NCI-H146 treated with DMSO at 0.1 percent for 48 hours (cell line): ENCODE measurements around the gene CYRIA.

Experiments used
- DNase-seq: peaks from one replicate; lab custom pipeline; 2025; ENCODE audit not compliant: unreplicated experiment; lab: John Stamatoyannopoulos, UW

The CYRIA gene

DNA sequence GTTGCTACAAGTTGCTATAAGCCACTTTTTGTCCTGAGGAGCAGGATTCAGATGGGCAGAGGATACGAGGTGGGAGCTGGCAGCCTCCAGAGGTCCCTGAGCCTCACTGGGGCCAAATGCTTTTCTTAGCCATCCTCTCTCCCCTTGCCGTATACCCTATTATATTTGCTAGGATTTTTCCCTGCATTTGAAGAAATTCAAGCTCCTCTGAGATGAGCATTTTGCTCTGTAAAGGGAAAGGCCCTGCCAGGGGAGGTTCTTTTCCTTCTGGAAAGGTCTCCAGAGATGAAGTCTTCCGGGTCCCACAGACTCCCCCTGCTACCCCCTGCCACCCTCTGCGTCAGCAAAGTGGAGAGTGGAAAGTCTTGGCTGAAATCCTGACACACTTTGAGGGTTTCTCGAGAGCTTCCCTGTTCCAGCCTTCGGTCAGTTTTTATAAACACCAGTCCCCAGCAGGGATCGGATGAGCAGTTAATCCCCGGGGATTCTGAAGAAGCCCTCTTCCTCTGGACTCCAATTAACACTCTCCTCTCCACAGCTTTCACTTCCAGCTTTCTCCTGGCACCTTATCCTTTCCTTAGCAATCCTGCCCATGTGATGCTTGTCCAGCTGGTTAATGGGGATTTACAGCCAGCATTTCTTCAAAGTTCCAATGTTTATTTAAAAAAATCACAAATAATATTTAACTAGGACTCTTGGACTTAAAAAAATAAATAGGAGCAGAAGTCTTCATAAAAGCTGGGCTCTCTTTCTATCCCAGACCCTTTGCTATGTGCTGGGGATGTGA is 13.1 kb downstream of the CYRIA start:
- DNase-seq, result no peak

DNA sequence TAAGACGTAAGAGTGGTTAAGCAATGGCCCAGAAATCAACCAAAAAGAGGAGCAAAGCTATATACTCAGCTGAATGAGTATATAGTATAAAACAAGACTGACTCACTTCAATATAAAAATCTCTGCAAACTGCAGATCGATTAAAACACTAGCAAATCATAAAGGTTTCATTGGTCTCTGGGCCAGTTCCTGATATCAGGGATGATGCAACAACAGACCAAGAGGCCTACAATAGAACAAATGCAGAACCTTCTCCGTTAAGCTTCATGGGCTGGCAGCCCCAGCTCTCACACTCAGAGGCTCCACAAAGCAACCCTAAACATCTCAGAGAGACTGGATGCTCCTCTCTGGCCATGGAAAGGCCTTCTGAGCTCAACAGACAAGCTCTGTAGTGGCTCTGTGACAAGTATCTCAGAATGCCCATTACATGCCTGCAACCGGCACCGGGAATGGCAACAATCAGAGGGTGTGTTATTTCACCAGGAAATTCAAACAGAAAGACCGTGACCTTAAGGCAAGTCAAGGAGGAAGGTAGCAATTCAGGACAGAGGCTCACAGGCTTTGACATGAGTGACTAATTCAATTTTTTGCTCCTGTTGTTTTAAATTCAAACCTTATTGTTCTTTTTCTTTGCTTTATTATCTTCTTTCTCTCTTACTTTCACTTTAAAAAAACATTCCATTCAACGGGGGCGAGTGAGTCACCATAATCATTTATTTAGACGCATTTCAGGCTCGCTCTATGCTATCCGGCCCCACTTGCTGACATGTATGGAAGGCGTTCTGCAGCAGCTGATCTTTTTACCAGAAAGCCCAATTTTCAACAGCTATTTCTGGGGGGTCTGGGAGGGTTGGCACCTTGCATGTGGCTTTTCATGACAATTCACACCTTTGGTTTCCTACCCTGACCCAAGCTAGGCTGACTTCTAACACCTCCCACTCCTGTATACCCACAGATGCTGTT is 15.1 kb downstream of the CYRIA start:
- DNase-seq, result no peak

DNA sequence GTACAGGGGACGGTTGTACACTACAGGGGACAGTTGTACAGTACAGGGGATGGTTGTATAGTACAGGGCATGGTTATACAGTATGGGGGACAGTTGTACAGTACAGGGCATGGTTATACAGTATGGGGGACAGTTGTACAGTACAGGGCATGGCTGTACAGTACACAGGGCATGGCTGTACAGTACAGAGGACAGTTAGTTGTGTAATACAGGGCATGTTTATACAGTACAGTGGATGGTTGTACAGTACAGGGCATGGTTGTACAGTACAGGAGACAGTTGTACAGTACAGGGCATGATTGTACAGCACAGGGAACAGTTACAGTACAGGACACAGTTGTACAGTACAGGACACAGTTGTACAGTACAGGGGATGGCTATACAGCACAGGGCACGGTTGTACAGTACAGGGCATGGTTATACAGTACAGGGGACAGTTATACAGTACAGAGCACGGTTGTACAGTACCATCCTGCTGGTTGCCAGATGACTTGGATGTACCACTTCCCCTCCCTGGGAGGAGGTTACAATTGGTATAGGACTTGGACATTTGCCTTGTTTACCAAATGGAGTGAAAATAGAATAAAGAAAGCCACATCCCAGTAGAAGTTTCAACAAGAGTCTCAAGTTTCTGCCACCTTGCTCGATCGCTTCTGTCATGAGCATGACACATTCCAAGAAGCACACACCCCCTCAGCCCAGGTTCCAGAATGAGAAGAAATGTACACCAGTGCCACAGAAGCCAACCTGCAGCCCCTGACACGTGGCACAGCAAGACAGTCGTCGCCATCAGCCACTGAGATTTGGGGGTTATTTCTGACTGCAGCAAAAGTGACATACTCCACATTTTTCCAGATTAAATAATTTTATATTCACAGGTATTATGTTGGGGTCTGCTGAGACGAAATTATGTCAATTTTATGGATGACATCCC is 16.0 kb downstream of the CYRIA start:
- DNase-seq, result no peak

- no peak for DNase-seq
Measured at GRCh38 chr2:16647992-16648617, 17.5 kb downstream of the CYRIA start.

DNA sequence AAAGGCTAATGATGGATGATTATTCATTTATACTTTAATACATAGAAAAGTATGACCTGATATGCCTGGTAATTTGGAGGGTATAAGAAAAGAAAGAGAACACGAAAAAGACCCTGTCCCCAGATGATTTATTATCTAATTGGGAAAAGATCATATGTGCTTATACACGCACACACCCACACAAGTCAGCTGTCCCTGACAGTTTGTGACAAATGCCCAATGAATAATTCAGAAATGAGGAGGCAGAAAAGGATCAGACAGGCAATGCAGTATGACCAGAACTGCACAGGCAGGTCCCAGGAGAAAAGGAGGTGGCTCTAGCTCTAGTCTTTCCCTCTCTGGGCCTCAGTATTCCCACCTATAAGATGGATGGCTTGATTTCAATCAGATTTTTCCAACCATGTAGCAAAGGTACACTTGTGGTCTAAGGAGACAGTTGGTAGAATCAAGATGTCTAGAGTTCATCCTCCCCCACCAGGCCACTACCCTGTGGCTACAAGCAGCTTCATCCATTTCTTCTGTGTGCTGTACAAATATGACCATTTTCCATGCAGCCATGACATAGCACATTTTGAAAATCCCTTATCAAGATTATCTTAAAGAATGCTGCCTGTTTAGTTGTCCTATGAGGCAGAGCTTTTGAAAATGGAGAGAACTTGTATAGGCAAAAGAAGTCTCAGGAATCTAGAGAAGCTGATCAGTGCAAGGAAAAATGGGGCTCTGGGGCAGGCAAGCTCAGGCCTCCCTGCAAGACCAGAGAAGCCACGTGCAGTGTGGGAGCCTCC is 19.7 kb downstream of the CYRIA start:
- DNase-seq, result no peak

GRCh38 chr2:16645088-16645487 is 20.5 kb downstream of the CYRIA start:
- DNase-seq, result no peak

DNA sequence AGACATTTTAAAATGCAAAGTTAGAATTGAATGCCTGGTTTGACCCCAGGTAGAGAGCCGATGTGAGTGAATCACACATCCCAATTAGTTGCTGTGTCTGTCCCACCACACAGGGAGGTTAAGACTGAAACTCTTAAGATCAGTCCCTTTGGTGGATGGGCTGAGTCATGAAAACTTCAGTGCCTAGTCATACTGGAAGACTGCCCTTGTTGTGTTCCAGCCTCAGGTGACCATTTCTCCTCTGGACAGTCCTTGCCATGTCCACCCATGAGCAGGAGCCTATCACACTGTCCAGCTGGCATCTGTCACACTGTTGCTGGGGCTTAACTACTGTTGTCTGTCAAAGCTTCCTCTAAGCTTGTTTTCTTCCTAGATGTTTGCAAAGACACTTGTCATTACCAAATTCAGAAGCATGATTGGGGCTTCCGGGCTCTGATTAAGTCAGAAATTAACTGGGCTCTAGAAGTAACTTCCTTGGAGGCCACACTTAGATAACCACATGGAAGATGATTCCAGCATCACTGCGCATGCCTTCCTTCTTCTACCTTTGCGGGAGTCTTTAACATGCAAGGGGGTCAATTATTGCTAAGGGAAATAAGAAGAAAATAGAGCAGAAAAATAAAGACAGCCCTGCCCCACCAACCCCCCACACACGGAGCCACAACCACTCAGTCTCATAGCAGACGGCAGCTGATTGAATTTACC is 21.3 kb downstream of the CYRIA start:
- DNase-seq, result no peak

DNA sequence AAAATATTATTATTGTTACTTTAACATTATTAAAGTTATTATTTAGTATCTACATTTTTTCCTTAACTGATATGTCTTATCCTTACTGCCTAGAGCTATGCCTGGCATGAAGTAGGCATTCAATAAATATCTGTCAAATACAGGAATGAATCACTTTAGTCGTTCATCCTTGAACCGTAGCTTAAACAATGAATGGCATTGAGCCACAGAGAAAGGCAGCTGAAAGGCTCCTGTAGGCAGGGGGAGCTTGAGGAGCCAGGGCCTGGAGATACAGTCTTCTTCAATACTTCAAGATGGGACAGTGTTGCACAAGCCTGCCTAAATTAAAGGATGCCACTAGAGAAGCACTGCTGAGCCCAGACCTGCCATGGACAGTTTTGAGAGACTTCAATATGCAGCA is 22.5 kb downstream of the CYRIA start:
- no peak for DNase-seq

- no peak for DNase-seq
Measured at GRCh38 chr2:16642088-16642487, 23.5 kb downstream of the CYRIA start.

GRCh38 chr2:16641509-16641908 is 24.1 kb downstream of the CYRIA start:
- no peak for DNase-seq

DNA sequence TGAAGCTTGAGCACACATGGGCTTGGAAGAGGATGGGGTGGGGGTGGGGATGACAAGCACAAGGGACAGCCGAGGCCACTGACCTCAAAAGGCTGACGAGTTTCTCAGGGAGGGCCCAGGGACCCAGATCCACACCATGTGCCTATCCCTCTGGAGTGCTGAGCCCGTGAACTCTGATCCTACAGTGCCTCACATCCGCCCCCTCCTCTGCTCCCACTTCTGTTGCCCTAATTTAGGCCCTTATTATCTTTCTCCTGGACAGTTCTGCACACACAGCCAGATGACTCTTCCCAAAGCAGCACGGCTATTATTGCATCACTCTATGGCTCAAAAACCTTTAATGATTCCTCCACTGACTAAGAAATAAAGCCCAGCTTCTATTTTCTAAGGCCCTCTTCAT is 24.8 kb downstream of the CYRIA start:
- DNase-seq, result no peak

DNA sequence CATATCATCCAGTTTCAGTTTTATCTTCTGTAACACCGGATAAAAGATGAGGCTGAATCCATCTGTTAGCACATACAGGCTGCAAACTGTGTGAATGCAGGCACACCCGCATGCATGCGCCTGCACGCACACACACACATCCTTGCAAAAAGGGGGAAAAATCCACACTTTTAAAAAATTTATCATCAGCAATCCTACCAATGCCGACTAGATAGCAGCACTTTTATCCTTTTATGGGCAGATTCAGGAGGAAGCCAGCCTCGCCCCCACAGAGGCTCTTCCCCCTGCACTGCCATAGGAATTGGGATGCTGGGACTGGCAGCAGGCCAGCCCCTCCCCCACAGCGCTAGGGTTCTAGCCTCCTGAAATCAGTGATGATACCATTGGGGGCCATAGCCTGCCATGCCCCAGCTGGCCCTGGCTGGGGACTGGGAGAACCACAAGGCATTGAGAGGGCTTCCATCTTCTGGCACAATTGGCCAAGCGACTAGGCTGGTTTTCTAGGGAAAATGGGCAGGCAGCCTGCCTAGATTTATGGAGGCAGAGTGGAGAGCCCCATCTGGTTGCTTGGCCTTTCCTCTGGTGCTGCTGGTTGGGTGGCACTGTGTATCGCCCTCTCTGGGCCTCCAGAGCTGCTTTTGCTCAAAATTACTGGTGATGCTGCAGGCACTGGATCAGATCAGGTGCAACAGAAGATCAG is 25.5 kb downstream of the CYRIA start:
- no peak for DNase-seq

GRCh38 chr2:16639431-16639830 is 26.2 kb downstream of the CYRIA start:
- DNase-seq, result no peak

- no peak for DNase-seq
Measured at GRCh38 chr2:16638946-16639345, 26.7 kb downstream of the CYRIA start.

DNA sequence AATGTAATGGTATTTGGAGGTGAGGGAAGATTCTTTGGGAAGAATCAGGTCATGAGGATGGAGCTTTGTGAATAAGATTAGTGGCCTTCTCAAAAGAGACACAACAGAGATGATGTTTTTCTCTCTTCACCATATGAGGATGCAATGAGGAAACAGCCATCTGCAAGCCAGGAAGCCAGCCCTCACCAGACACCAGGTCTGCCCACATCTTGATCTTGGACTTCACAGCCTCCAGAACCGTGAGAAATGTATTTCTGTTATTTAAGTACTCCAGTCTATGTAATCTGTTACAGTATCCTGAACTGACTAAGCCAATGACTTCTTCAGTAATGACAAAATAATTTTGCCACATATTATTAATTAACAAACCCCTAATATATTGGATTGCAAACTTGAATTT is 28.3 kb downstream of the CYRIA start:
- no peak for DNase-seq

GRCh38 chr2:16635791-16636699 is 29.6 kb downstream of the CYRIA start:
- DNase-seq, result no peak

GRCh38 chr2:16633621-16634430 is 31.8 kb downstream of the CYRIA start:
- DNase-seq, result no peak
